T-helper 2 cell treated with Interferon-gamma antibody and Interleukin-4, amounts not matched to agents 5 μg/mL and 100 μg/mL, for 36 hours (primary cell): ENCODE measurements around the gene GMEB2.

Experiments
- DNase-seq: peaks from one replicate; pipeline ENCODE4 v3.0.0; 2021; ENCODE audit warnings: low spot score
- H3K27ac Mint-ChIP-seq: one replicate; pipeline ENCODE4 v1.8.0; 2021; ENCODE audit warnings: mild to moderate bottlenecking, mixed read lengths
- H3K27me3 Mint-ChIP-seq: one replicate; pipeline ENCODE4 v1.8.0; 2021; ENCODE audit warnings: low read depth, mixed read lengths
- H3K36me3 Mint-ChIP-seq: one replicate; pipeline ENCODE4 v1.8.0; 2021; ENCODE audit warnings: low read depth, mixed read lengths
- H3K4me1 Mint-ChIP-seq: one replicate; pipeline ENCODE4 v1.8.0; 2021; ENCODE audit warnings: low read depth, mixed read lengths
- H3K4me3 Mint-ChIP-seq: one replicate; pipeline ENCODE4 v1.8.0; 2022; ENCODE audit warnings: mild to moderate bottlenecking, moderate library complexity, mixed read lengths
- H3K9me3 Mint-ChIP-seq: one replicate; pipeline ENCODE4 v1.8.0; 2021; ENCODE audit warnings: mixed read lengths

GMEB2 gene

GRCh38 chr20:63567386-63568169 lies 59.3 kb downstream of the GMEB2 start:
- H3K9me3 Mint-ChIP-seq, result no peaks in the 10 kb centered on the region
- no peak overlapping the region for H3K27ac Mint-ChIP-seq
- peak overlapping the region; percentile 77 for H3K4me3 Mint-ChIP-seq
- H3K27me3 Mint-ChIP-seq, result peaks cover 4% of the 10 kb centered on the region
- H3K4me1 Mint-ChIP-seq, result peaks cover 10% of the 10 kb centered on the region
- H3K36me3 Mint-ChIP-seq, result peaks cover 6% of the 10 kb centered on the region
- DNase-seq, result peak; percentile 69

GRCh38 chr20:63567136-63567385 lies 59.8 kb downstream of the GMEB2 start:
- Mint-ChIP-seq H3K9me3 (no peaks in the 10 kb centered on the region), H3K4me3 (peak overlapping the region; percentile 77), H3K36me3 (peaks cover 6% of the 10 kb centered on the region), H3K27ac (no peak overlapping the region), H3K4me1 (peaks cover 10% of the 10 kb centered on the region), H3K27me3 (peaks cover 4% of the 10 kb centered on the region)
- no peak for DNase-seq

DNA sequence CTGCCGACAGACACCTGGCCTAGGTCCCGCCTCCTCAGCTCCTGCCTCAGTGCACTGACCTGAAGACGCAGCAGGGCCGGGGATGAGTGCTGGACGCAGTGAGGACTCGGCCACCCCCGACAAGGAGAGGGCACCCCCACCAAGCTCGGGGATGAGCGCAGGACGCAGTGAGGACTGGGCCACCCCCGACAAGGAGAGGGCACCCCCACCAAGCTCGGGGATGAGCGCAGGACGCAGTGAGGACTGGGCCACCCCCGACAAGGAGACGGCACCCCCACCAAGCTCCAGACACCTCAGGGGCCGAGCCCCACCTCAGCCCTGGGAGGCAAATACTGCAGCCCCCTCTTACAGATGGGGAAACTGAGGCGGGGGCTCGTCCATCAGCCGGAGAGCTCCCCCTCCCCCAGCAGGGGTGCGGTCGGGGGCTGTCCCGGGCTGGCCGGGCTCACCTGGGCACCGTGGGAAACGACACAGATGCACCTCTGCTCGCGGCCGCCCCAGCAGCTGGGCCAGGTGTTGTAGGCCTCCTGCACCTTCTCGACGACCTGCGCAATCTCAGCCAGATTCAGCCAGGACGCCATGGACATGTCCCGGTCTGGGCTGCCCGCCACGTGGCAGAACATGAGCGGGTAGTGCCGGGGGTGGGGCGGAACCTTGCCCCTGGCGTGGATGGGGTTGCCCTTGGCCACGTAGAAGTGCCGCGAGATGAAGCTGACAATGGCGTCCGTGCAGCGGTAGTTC lies 60.3 kb downstream of the GMEB2 start:
- no peaks in the 10 kb centered on the region for H3K9me3 Mint-ChIP-seq
- H3K4me3 Mint-ChIP-seq, result no peak overlapping the region
- no peak for DNase-seq

GRCh38 chr20:63565699-63566335 lies 61.1 kb downstream of the GMEB2 start:
- H3K27me3 Mint-ChIP-seq, result peaks cover 4% of the 10 kb centered on the region
- H3K4me3 Mint-ChIP-seq, result no peak overlapping the region
- peaks cover 10% of the 10 kb centered on the region for H3K4me1 Mint-ChIP-seq
- H3K27ac Mint-ChIP-seq, result no peak overlapping the region
- H3K9me3 Mint-ChIP-seq, result no peaks in the 10 kb centered on the region
- peaks cover 8% of the 10 kb centered on the region for H3K36me3 Mint-ChIP-seq
- no peak for DNase-seq

More for the DNA sequence above, 60.3 kb downstream of the GMEB2 start:
- Mint-ChIP-seq H3K27me3 (peaks cover 4% of the 10 kb centered on the region), H3K27ac (no peak overlapping the region), H3K4me1 (peaks cover 10% of the 10 kb centered on the region), H3K36me3 (peaks cover 6% of the 10 kb centered on the region)

- H3K9me3 Mint-ChIP-seq, result no peaks in the 10 kb centered on the region
- no peak overlapping the region for H3K27ac Mint-ChIP-seq
Measured at GRCh38 chr20:63565021-63565698, 61.7 kb downstream of the GMEB2 start.

GRCh38 chr20:63564036-63564810 lies 62.7 kb downstream of the GMEB2 start:
- Mint-ChIP-seq H3K4me3 (no peak overlapping the region), H3K9me3 (no peaks in the 10 kb centered on the region), H3K27ac (no peak overlapping the region), H3K27me3 (peaks cover 2% of the 10 kb centered on the region), H3K36me3 (peaks cover 11% of the 10 kb centered on the region), H3K4me1 (peaks cover 10% of the 10 kb centered on the region)
- no peak for DNase-seq

More at GRCh38 chr20:63565021-63565698, 61.7 kb downstream of the GMEB2 start:
- Mint-ChIP-seq H3K27me3 (peaks cover 4% of the 10 kb centered on the region), H3K4me1 (peaks cover 10% of the 10 kb centered on the region), H3K4me3 (no peak overlapping the region), H3K36me3 (peaks cover 12% of the 10 kb centered on the region)
- DNase-seq, result no peak

- Mint-ChIP-seq H3K36me3 (peaks cover 12% of the 10 kb centered on the region), H3K4me3 (no peak overlapping the region), H3K27ac (no peak overlapping the region), H3K4me1 (peaks cover 10% of the 10 kb centered on the region), H3K27me3 (no peaks in the 10 kb centered on the region), H3K9me3 (no peaks in the 10 kb centered on the region)
- no peak for DNase-seq
Measured at GRCh38 chr20:63563225-63563935, 63.5 kb downstream of the GMEB2 start.

DNA sequence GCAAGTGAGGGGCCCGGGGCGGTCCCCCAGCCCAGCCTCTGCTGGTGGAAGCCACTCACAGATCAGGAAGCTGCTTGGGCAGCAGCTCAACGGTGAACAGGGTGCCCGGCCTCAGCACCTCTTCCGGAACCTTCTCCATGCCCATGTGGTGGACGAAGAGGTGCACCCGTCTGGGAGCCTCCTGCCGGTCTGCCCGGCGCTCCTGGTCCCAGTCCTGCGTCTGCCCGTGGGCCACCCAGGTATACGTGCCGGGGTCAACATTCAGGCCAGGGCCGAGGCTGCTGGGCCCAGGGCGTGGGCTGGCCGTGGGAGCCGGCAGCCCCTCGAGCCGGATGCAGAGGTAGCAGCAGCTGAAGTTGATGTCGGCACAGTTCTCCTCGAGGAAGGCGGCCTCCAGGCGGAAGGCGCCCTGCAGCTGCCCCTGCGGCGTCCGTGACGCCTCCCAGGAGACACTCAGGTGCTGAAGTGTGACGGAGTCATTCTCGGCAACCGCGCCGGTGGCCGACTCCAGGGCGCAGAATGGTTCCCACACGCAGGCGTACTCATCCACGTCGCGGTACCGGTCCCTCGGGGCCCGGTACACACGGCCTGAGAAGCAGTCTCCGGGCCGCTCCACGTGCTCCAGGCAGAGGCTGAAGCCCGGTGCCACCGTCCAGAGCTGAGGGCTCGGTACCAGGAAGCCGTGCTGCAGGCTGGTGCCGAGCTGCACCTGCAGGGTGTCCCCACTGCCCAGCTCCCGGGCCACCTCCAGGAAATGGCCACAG lies 64.3 kb downstream of the GMEB2 start:
- peaks cover 8% of the 10 kb centered on the region for H3K36me3 Mint-ChIP-seq
- DNase-seq, result no peak
- H3K4me3 Mint-ChIP-seq, result no peak overlapping the region
- peaks cover 3% of the 10 kb centered on the region for H3K4me1 Mint-ChIP-seq
- no peak overlapping the region for H3K27ac Mint-ChIP-seq
- H3K27me3 Mint-ChIP-seq, result no peaks in the 10 kb centered on the region
- no peaks in the 10 kb centered on the region for H3K9me3 Mint-ChIP-seq

- no peak for DNase-seq
- H3K27ac Mint-ChIP-seq, result no peak overlapping the region
- H3K4me1 Mint-ChIP-seq, result no peaks in the 10 kb centered on the region
- H3K4me3 Mint-ChIP-seq, result no peak overlapping the region
- no peaks in the 10 kb centered on the region for H3K9me3 Mint-ChIP-seq
- peaks cover 8% of the 10 kb centered on the region for H3K36me3 Mint-ChIP-seq
- H3K27me3 Mint-ChIP-seq, result no peaks in the 10 kb centered on the region
Measured at GRCh38 chr20:63561624-63562396, 65.1 kb downstream of the GMEB2 start.

DNA sequence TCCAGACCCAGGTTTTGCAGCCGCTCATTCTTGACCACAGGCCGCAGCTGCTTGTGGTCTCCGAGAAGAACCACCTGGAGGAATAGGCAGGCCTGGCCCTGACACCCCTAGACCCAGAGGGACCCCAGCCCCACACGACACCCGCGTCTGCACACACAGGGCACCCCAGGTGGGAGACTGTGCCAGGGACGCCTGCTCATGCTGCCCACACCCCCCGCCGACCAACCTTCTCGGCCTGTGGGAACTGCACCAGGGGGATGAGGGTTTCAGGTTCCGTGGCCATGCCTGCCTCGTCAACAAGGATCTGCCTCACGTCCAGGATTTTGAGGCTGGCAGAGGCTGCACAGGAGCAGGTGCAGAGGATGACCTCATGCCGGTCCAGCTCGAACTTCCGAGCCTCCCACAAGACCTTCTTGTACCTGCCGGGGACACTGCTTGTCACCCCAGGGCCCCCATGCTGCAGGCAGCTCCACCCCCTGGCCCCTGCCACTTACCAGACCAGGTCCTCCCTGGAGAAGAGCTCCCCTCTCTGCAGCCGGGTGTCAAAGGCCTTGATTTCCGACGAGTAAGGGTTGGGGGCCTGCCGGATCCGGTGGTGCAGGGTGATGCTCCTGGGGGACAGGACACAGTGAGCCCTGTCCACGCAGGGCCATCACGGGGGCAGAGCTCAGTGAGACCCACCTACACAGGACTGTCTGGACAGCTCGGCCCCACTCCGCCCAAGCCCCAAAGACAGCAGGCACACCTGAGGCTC lies 65.9 kb downstream of the GMEB2 start:
- Mint-ChIP-seq H3K36me3 (peaks cover 8% of the 10 kb centered on the region), H3K4me3 (no peak overlapping the region), H3K4me1 (no peaks in the 10 kb centered on the region), H3K9me3 (no peaks in the 10 kb centered on the region), H3K27me3 (no peaks in the 10 kb centered on the region), H3K27ac (no peak overlapping the region)
- no peak for DNase-seq

DNA sequence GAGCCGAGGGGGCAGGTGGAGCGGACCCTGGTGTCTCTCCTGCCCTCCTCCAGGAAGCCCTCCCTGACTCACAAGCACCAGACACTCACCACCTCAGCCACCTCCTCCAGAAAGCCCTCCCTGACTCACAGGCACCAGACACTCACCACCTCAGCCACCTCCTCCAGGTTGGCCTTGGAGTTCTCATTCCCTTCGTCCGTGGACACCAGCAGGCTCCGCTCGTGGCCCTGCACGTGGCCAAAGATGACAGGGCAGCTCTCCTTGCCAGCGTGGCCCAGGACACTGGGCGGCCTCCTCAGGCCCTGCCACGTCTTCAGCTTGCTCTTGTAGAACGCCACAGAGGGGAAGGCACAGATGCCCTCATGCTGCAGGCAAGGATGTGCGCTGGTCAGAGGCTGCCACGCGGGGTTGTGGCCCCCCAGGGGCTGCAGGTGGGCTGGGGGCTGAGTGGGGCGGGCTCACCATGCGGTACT lies 66.5 kb downstream of the GMEB2 start:
- Mint-ChIP-seq H3K27ac (no peak overlapping the region), H3K4me1 (no peaks in the 10 kb centered on the region), H3K4me3 (no peak overlapping the region), H3K36me3 (peaks cover 7% of the 10 kb centered on the region), H3K27me3 (no peaks in the 10 kb centered on the region), H3K9me3 (no peaks in the 10 kb centered on the region)
- DNase-seq, result no peak
